HL-60/S4 (cell line): Measurements from ENCODE around the gene ERC1.

Source experiments
- in situ Hi-C: fragments of 300-500 bp; cut with MboI; formaldehyde crosslinking; loops from 2 replicates; pipeline ENCODE4 v1.14.3; 2022; ENCODE audit warnings: low sequenced_read_pairs

The ERC1 gene

GRCh38 chr12:1424674-1425395 is 433.8 kb downstream of the ERC1 start:
- in situ Hi-C loops, result no loop called here

GRCh38 chr12:1425396-1425729 is 434.3 kb downstream of the ERC1 start:
- in situ Hi-C loops, result no loop called here

- in situ Hi-C loops, result no loop called here
Observed at GRCh38 chr12:1428671-1429070, 437.6 kb downstream of the ERC1 start.

- in situ Hi-C loops, result no loop called here
Observed at GRCh38 chr12:1429980-1430379, 439.0 kb downstream of the ERC1 start.

GRCh38 chr12:1434296-1434955 is 443.4 kb downstream of the ERC1 start:
- in situ Hi-C loops, result no loop called here

- in situ Hi-C loops, result no loop called here
Observed at GRCh38 chr12:1435044-1435443, 444.0 kb downstream of the ERC1 start.

- in situ Hi-C loops, result no loop called here
Observed at GRCh38 chr12:1435456-1435855, 444.4 kb downstream of the ERC1 start.

- in situ Hi-C loops, result no loop called here
Observed at GRCh38 chr12:1436015-1436414, 445.0 kb downstream of the ERC1 start.

- in situ Hi-C loops, result no loop called here
Observed at GRCh38 chr12:1436981-1437380, 446.0 kb downstream of the ERC1 start.

- in situ Hi-C loops, result no loop called here
Observed at GRCh38 chr12:1439201-1439600, 448.2 kb downstream of the ERC1 start.

- in situ Hi-C loops, result no loop called here
Observed at GRCh38 chr12:1439687-1440086, 448.7 kb downstream of the ERC1 start.

GRCh38 chr12:1443421-1444141 is 452.6 kb downstream of the ERC1 start:
- in situ Hi-C loops, result no loop called here

GRCh38 chr12:1444142-1444516 is 453.1 kb downstream of the ERC1 start:
- in situ Hi-C loops, result no loop called here

GRCh38 chr12:1445807-1446206 is 454.8 kb downstream of the ERC1 start:
- in situ Hi-C loops, result no loop called here

GRCh38 chr12:1448336-1448735 is 457.3 kb downstream of the ERC1 start:
- in situ Hi-C loops, result no loop called here

- in situ Hi-C loops, result no loop called here
Observed at GRCh38 chr12:1453810-1454209, 462.8 kb downstream of the ERC1 start.

GRCh38 chr12:1456885-1457284 is 465.9 kb downstream of the ERC1 start:
- in situ Hi-C loops, result no loop called here

GRCh38 chr12:1457901-1458300 is 466.9 kb downstream of the ERC1 start:
- in situ Hi-C loops, result no loop called here

GRCh38 chr12:1459339-1459738 is 468.3 kb downstream of the ERC1 start:
- in situ Hi-C loops, result no loop called here

- in situ Hi-C loops, result no loop called here
Observed at GRCh38 chr12:1463073-1463905, 472.3 kb downstream of the ERC1 start.

- in situ Hi-C loops, result no loop called here
Observed at GRCh38 chr12:1464925-1465324, 473.9 kb downstream of the ERC1 start.
